GM18517 (cell line): ENCODE results near the gene STAU1.
"Not testable (repeated sequence)": the region's sequence is repeated elsewhere in the genome, so short reads cannot be mapped to it uniquely, and the experiment has no call there.

ENCODE experiments used
- ATAC-seq: cut with Tn5 transposase; IDR thresholded peaks from one replicate; pipeline ENCODE4 v1.9.1; 2021; ENCODE audit warnings: mild to moderate bottlenecking, moderate library complexity; ENCODE audit not compliant: unreplicated experiment

Gene STAU1

GRCh38 chr20:49133571-49133970 lies 54.6 kb downstream of the STAU1 start:
- no peak for ATAC-seq

DNA sequence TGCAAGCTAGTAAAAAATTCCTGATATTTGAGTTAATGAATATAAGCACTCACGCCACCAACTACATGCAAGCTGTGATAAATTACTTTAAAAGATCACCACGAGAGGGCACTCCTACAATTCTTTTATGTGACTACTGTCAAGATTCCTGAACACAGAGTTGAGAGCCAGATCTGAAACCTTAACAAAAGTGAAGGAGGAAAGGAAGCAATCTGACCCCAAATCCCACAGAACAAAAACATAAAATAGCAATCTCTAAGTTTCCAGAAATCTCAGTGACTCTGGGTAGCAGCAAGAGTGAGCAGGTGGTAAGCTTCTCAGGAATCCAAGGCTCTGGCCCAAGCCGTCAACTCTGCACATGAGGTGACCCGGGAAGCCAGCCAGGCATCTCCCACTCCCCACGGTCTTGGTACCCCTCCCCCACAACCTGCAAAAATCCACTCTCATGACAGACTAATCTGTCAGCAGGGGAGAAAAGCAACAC lies 55.1 kb downstream of the STAU1 start:
- ATAC-seq = no peak

DNA sequence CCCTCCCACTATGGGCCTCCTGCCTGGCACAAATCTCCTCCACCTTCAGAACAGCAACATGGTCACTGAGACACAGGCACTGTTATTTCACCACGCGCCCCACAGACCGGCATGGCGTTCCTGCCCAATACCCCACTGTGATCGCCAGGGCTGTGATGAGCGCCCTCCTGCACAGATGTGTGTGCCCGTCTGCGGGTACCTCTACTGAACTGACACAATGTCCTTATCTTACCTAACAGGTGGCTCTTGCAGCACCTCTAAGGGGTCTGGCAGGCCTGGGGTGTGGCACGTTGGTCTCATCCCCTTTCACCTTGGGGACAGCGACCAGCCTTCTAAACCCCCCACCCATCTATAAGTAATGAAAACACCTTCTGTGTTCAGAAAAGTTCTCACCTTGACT lies 64.2 kb downstream of the STAU1 start:
- no peak for ATAC-seq

DNA sequence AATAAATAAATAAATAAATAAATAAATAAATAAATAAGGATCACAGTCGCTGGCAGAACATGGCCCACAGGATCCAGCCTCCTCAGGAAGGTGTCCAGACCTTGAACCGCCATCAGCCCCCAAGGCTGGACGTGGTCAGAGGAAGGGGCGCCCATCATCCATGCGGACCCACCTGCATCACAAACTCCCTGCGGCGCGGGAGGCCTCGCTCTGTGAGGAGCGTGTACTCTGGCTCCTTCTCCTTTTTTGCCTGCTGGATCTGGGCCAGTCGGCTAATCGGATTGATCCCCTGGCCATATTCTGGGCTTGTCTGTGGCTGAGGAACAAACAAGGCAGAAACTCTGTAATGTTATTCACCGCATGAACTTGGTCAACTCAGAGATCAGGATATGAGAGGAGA lies 65.2 kb downstream of the STAU1 start:
- ATAC-seq = no peak

- ATAC-seq = no peak
Measured at GRCh38 chr20:49119988-49120387, 68.1 kb downstream of the STAU1 start.

- no peak for ATAC-seq
Measured at GRCh38 chr20:49118307-49118706, 69.8 kb downstream of the STAU1 start.

DNA sequence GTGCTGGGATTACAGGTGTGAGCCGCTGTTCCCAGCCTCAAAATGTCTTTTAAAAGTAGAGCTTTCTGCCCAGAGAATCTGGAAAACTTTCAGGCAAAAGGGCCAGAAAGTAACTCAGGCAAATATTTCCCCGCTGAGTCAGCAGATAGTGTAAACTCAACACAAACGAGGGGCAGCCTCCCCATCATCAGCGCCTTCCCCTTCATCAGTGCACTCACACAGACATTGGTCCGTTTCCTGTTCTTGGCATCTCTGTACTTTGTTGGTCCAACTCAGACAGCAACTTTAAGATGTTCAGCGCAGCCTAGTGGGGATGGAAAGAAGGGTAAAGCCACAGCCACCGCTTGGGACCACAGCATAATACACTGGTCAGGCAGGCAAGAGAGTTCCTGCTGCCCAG lies 72.6 kb downstream of the STAU1 start:
- no peak for ATAC-seq

DNA sequence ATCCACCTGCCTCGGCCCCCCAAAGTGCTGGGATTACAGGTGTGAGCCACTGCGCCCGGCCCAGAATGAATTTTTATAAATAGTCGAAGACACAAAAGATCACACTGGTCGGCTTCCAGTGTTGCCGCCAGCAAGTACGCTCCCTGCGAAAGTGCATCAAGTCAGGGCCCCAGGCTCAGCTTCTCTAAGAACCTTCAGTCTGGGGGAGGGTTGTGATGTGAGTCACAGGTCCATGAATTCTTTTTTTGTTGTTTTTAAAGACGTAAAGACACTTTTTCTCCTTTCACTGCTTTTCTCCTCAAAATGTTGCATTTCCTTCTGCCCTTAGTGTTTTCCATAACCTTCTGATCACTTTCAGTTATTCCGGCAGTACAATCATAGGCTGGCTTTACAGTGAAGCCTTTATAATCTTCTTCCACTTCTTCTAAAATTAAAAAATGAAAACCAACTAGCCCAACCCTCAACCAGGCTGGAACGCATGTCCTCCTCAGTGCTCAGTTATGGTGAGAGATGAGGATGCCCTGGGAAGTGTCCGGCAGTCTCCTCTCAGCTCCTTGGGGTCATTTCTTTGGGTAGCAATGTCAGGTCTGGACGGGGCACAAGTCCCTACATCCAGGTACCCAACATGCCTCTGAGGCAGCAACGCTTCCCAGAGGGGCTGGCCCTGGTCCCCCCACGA lies 75.4 kb downstream of the STAU1 start:
- ATAC-seq = no peak

DNA sequence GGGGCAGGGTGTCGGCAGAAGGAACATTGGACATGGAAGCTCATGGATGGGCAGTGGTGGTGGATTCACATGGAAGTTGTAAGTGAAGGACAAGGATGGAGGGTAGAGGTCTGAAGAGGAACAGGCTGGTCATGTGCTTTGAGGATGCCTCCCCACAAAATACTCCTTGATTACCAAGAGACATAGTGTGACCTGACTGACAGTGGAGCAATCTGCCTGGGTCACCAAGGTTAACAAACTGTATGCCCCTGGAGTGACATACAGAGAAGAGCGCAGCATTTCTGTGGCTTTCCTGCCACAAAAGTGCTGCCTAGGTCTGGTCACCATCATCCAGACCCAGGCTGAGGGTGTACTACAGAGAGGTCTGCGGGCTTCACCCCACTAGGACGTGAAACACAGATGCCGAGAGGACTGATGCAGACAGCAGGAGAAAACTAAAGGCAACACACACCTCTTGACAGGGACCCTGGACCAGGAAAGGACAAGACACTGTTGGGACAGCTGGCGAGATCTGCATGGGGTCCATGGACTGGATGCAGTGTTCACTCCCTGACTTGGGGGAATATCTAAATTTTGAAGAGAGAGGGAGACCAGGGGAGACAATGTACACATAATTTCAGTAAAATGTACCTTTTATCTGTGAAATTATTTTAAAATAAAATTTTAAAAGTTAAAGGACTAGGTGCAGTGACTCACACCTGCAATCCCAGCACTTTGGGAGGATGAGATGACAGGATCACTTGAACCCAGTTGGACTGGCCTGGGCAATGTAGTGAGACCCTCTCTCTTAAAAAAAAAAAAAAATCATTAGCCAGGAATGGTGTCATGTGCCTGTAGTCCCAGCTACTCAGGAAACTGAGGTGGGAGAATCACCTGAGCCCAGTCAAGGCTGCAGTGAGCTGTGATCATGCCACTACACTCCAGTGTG lies 77.1 kb downstream of the STAU1 start:
- no peak for ATAC-seq

GRCh38 chr20:49106328-49106727 lies 81.8 kb downstream of the STAU1 start:
- ATAC-seq = no peak

DNA sequence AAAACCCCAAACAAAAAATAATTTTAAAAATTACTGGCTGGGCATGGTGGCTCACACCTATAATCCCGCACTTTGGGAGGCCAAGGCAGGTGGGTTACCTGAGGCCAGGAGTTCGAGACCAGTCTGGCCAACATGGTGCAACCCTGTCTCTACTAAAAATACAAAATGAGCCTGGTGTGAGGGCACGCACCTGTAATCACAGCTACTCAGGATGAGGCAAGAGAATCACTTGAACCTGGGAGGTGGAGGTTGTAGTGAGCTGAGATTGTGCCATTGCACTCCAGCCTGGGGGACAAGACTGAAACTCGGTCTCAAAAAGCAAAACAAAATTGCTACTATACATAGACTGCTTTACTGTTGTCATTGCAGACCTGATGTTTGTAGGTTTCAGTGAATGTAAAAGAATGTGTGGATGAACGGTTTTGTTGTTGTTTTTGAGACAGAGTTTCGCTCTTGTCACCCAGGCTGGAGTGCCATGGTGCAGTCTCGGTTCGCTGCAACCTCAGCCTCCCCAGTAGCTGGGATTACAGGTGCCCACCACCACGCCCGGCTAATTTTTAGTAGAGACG lies 83.1 kb downstream of the STAU1 start:
- not testable (repeated sequence) for ATAC-seq

GRCh38 chr20:49104365-49104648 lies 83.8 kb downstream of the STAU1 start:
- no peak for ATAC-seq

DNA sequence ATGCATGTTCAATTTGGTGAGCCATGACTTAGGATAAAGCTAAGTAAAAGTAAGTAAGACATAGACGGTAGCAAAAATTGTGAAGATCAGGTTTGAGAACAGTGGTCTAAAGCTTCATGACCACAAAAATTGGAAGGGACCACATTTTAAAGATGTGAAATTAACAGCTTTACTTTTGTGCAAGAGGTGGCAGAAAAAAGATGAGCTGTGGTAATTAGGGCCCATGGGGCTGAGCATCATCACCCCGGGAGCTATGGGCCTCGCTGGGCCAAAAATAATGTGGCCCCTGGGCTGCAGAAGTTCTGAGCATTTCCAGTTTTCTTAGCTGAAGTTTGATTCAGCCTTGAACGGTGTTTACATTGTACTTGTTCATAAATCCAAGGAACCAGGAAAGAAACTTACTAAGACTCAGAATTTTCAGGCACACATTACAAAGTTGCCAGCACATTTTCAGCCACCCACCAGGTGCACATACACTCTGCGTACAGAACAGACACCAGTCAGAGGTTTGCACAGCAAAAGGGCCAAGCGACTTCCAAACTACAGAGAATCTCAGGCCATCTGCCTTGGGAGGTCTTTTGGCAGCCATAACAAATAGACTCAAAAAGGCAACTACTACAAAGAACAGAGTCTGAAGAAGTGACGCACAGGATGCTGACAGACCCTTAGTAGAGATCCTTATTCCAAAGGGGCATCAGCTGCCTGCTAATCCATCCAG lies 84.3 kb downstream of the STAU1 start:
- no peak for ATAC-seq

GRCh38 chr20:49103019-49103418 lies 85.1 kb downstream of the STAU1 start:
- ATAC-seq = no peak

DNA sequence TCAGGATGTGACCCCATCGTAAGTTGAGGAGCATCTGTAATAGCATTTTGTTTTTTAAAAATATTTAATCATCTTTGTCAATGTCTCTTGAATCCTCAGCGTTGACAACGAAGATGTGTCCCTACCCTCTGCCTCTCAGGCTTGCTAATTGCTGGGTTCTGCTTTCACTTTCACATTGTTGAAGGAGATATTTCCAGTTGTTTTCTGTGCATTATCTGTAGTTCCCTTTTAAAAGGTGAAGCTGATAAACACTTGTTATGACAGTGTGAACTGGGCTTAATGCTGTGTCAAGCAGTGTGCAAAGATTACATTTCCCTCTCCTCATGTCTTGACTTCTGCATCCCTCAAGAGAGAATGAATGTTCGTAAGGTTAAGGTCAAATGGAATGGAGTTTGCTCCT lies 87.2 kb downstream of the STAU1 start:
- ATAC-seq = no peak

GRCh38 chr20:49100292-49100691 lies 87.8 kb downstream of the STAU1 start:
- not testable (repeated sequence) for ATAC-seq

DNA sequence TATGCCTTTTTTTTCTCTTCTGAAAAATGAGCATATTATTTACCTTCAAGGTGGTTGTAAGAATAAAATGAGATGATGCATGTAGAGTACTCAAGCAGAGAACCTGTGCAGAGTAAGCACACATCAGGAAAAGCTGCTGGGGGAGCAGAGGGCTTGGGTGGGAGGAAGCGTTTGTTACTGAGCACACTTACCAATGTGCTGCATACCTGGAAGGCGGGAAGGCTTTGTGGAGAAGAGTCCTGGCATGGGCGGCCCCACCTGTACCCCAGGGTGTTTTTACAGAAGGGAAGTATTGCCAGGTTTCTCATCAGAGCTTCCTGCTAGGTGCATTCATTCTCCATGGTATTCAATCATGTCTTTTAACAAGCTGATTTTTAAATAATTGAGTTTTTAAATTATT lies 89.1 kb downstream of the STAU1 start:
- ATAC-seq = no peak

GRCh38 chr20:49098136-49098535 lies 90.0 kb downstream of the STAU1 start:
- no peak for ATAC-seq

DNA sequence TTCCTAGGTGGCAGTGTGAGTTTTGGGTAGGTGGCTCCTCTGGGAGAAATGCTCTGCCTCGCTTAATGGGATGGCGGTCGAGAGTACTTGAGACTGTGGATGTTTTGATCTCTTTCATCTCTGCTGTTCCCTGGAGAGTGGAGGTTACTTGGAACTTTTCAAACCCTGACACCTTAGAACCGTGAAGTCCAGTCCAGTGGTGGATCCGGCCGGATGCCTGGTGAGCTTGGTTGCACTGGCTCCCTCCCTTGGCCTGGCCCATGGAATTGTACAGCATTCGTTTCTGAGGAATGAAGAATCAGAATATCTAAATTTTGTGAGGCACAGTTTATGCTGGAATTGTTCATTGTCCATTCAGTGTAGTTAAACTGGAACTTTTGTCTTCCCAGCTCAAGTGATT lies 91.0 kb downstream of the STAU1 start:
- no peak for ATAC-seq

- no peak for ATAC-seq
Measured at GRCh38 chr20:49096203-49096730, 91.9 kb downstream of the STAU1 start.

DNA sequence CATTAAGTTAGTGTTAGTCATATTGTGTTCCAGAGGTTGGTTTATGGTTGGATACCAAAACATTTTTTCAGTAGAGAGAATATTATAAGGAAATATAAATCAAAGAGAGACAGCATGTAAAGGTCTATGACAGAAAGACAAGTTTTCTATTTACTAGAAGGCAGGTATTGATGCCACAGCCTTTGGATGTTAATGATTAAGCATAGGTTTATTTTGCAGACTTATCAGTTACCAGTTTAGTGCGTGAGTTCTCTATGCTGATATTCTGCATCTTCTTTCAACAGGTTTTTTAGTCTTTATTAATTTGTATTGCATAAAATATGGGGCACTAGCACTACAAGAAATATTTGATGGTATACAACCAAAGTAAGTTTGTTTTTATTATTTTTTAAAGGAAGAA lies 96.4 kb downstream of the STAU1 start:
- ATAC-seq = no peak
